ENCODE measurements around the gene TIA1.
"Not testable (repeated sequence)": the region's sequence is repeated elsewhere in the genome, so short reads cannot be mapped to it uniquely, and the experiment has no call there.

Gene TIA1, protein sequence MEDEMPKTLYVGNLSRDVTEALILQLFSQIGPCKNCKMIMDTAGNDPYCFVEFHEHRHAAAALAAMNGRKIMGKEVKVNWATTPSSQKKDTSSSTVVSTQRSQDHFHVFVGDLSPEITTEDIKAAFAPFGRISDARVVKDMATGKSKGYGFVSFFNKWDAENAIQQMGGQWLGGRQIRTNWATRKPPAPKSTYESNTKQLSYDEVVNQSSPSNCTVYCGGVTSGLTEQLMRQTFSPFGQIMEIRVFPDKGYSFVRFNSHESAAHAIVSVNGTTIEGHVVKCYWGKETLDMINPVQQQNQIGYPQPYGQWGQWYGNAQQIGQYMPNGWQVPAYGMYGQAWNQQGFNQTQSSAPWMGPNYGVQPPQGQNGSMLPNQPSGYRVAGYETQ

DNA sequence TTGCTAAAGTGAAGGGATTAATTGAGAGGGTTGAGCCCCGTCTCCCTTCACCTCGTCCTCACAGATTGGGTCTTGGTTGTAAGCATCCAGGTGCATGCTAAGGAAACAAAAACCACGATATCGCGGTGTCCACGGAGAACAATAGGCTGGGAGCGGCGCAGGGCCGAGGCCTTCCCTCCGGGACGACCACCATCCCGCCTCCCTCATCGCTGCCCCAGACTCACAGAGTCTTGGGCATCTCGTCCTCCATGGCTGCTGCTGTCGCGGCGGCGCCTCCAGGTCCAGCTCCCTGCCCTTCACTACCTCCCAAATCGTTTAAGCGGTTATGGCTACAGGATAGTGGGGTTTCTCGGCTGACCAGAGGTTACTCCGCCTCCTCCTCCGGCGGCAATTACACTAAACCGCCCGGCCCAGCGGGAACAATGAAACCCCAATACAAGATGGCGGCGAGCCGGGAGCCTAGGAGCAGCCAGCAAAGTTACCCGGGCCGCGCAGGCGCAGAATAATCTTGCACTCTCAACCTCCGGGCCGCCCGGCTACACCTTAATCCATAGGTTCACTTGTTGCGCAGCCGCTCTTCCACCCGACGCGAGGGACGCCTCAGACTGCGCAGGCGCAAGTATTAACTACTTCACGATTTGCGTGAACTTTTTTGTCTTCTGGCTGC is at the start of gene TIA1:
Gene TIA1 (minus strand): TSS at position 448 of the 667 bp plus-strand sequence. CDS start 198 bp downstream, at position 250.
- DNase-seq (ENCODE audit: low read depth) = peak; percentile 99

GRCh38 chr2:70297828-70298227 is 49.4 kb upstream of the TIA1 start:
- DNase-seq (ENCODE audit: low read depth) = not testable (repeated sequence)

GRCh38 chr2:70283500-70284191 is 35.2 kb upstream of the TIA1 start:
- no peak for DNase-seq (ENCODE audit: low read depth)

DNA sequence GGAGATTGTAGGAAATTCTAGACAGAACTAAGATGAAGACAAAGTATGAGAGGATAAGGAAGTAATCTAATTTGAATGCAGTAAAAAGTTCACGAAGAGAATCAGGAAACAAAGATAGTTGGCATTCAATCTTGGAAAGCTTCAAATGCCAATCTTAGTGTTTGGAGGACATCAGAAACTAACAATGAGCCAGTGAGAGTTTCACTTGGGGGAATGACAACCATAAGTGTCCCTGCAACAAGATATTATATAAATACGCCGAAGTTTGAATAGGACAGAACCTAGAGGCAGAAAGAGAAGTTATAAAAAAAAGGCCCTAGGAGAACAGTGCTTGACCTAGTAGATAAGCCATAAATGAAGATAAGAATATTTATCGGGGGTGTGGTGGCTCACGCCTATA is 34.0 kb upstream of the TIA1 start:
- DNase-seq (ENCODE audit: low read depth) = no peak

DNA sequence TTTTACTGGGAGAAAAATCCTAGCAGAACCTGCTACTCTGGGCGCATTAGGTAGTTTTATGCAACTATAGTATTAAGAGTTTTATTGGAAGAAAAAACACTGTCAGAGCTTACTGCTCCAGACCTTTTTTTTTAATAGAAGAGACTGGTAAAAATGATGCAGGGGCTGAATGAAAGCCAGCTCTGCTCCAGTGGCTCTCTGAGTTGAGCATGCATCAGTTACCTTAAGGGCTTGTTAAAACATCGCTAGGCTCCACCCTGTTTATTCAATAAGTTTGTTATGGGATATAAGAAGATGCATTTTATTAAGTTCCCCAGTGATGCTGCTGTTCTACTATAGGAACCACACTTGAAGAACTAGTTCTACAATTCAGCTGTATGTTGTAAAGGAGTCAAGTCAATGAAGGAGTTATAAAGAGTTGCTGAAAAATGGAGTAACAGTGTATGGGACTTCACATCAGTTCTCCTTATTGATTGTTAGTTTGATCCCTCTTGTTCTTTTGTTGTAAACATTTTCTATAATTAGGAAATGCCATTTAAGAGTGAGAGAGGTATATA is 31.9 kb upstream of the TIA1 start:
- DNase-seq (ENCODE audit: low read depth) = no peak

- no peak for DNase-seq (ENCODE audit: low read depth)
Measured at GRCh38 chr2:70270323-70270722, 21.9 kb upstream of the TIA1 start.

DNA sequence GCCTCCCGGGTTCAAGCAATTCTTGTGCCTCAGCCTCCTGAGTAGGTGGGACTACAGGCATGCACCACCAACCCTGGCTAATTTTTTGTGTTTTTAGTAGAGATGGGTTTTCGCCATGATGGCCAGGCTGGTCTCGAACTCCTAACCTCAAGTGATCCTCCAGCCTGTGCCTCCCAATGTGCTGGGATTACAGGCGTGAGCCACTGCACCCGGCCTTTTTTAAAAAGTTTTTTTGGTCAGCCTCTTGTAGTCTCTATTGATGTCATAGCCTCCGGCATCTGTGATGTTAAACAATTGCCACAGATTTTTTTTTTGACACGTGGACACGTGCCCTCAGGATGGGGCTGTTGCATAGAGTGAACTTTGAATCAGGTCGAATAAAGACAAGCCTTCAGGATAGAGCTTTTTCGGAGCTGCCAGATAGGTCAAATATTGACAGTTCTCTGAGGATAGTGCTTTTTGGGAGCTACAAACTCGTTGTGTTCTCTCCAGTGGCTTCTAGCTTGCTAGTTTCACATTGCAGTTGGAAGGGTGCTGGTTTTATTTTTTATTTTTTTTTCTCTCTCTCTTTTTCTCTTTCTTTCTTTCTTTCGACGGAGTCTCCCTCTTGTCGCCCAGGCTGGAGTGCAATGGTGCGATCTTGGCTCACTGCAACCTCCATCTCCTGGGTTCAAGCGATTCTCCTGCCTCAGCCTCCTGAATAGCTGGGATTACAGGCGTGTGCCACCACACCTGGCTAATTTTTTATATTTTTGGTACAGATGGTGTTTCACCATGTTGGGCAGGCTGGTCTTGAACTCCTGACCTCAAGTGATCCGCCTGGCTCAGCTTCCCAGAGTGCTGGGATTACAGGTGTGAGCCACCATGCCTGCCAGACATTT is 21.2 kb upstream of the TIA1 start:
- DNase-seq (ENCODE audit: low read depth) = not testable (repeated sequence)

DNA sequence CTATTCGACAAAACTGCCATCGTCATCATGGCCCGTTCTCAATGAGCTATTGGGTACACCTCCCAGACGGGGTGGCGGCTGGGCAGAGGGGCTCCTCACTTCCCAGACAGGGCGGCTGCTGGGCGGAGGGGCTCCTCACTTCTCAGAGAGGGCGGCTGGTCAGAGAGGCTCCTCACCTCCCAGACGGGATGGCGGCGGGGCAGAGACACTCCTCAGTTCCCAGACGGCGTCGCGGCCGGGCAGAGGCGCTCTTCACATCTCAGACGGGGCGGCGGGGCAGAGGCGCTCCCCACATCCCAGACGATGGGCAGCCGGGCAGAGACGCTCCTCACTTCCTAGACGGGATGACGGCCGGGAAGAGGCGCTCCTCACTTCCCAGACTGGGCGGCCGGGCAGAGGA is 18.5 kb upstream of the TIA1 start:
- not testable (repeated sequence) for DNase-seq (ENCODE audit: low read depth)

DNA sequence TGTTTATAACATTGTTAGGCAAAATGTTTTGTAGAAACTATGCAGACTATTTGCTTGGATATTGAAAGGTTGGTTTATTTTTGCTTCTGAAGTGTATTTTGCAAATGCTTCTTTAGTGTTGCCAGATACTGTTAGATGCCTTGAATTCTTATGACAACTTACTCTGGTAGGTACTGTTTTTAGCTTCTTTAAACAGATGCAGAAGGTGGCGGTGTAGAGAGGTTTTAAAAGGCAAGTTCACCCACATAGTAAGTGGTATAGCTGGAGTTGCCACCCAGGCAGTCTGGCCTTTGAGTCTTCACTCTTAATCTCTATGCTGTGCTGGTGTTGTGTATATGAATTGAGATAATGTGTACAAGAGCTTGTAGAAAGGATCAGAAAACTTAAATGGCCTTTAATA is 13.1 kb upstream of the TIA1 start:
- peak; percentile 18 for DNase-seq (ENCODE audit: low read depth)

DNA sequence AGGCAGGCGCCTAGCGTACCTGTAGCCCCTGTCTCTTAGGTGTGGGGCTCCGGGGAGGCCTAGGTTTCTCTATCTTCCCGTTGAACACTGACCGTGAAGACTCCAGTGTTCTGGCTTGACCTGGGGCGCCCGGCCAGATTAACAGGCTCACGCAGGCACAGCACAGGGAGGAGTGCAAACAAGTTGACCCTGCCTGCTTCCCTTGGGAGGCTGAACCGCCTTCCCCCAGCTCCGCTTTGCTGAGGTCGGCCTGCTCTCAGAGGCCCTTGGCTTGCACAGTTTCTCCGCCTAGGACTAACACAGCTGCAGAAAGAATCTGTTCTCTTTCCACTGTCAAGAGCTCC is 10.1 kb upstream of the TIA1 start:
- peak; percentile 46 for DNase-seq (ENCODE audit: low read depth)

- no peak for DNase-seq (ENCODE audit: low read depth)
Measured at GRCh38 chr2:70255637-70256314, 7.3 kb upstream of the TIA1 start.

GRCh38 chr2:70250434-70250833 is 2.0 kb upstream of the TIA1 start:
- no peak for DNase-seq (ENCODE audit: low read depth)

- peak; percentile 35 for DNase-seq (ENCODE audit: low read depth)
Measured at GRCh38 chr2:70247364-70248180, 856 bp downstream of the TIA1 start.

DNA sequence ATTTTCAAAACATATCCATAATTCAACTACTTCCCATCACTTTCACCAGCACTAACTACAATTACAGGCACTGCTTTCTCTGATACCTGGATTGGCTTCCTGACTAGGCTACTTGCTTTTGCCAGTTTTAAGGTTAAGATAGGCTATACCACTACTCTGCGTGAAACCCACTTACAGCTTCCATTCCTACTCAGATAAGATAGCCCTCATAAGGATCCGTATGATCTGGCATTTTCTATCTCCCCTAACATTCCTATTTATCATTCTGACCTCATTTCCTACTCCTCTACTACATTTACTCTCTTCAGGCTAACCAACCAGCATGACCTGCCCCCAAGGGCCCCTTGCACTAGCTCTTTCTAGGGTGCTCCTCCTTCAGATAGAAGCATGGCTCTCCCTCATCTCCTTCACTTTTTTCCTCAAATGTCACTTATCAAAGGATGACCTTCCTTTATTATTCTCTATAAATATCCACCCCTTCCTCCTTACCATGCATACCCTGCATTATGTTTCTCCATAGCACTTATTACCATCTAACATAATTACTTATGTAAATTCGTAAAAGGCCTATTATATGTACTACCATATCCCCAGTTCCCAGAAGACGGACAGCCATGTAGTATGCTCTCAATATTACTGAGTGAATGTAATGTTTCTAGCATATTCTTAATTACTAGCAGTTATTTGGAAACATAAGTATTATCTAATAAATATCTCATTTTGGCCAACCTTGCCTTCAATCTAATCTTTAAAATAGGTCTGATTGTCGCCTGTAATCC is 4.4 kb downstream of the TIA1 start:
- no peak for DNase-seq (ENCODE audit: low read depth)

- DNase-seq (ENCODE audit: low read depth) = no peak
Measured at GRCh38 chr2:70242552-70242951, 5.9 kb downstream of the TIA1 start.

DNA sequence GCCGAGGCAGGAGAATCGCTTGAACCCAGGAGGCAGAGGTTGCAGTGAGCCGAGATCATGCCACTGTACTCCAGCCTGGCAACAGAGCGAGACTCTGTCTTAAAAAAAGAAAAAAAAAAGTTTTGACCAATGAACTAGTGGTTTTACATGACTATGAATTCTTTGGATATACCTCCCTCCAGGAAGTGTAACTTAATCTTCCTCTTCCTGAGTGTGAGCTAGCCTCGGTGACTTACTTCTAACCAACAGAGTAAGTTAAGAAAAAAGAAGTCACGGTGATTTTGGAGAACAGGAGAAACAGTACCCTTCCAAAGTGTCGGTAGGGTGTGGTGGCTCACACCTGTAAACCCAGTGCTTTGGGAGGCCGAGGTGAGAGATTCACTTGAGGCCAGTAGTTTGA is 7.1 kb downstream of the TIA1 start:
- peak; percentile 26 for DNase-seq (ENCODE audit: low read depth)

DNA sequence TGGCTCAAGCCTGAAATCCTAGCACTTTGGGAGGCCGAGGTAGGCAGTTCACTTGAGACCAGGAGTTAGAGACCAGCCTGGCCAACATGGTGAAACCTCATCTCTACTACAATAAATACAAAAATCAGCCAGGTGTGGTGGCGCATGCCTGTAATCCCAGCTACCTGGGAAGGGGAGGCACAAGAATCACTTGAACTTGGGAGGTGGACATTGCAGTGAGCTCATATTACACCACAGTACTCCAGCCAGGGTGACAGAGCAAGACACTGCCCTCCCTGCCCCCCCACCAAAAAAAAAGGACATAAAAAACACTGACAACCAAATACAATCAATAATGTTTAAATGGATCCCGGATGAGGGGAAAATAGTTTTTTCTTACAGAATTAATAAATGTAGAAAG is 7.8 kb downstream of the TIA1 start:
- no peak for DNase-seq (ENCODE audit: low read depth)

GRCh38 chr2:70233926-70234325 is 14.5 kb downstream of the TIA1 start:
- DNase-seq (ENCODE audit: low read depth) = no peak

DNA sequence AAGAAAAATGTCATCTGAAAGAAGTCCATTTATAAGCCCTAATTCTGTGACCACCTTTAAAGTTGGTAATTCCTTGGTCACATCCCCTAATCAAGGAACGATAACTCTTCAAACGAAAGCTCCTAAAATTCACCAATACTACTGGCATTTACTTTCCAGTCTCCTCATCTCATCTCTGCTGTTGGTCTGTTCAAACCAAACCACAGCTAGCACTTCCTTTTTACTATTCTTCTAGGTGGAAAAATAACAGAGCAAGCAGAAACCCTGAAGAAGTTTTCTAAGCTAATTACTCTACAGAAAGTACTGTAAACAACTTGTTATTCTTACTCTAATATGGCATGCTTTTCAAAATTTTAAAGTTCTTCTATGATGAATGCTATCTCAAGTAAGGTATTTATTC is 21.6 kb downstream of the TIA1 start:
- DNase-seq (ENCODE audit: low read depth) = no peak

DNA sequence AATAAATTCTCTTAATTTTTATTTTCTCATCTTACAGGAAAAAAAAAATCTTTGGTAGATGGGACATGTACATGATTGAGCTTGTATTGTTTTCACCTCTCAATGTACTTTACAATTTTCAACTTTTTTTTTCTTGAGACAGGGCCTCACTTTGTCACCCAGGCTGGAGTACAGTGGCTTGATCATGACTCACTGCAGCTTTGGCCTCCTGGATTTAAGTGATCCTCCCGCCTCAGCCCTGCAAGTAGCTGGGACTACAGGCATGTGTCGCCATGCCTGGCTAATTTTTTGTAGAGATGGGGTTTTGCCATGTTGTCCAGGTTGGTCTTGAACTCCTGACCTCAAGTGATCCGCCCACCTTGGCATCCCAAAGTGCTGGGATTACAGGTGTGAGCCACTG is 25.1 kb downstream of the TIA1 start:
- DNase-seq (ENCODE audit: low read depth) = peak; percentile 25

Data from EH (cell line).